H1 (cell line): ENCODE measurements around the gene NXPH4. TPM values are rescaled to one million over a fixed set of nuclear protein-coding genes. Genes with fewer than 3 reads are reported as not detected.

Experiments
- CHD7 ChIP-seq: fragments of 300-600 bp; sonication (generic); IDR thresholded peaks from 2 replicates; pipeline ENCODE4 v1.7.1; 2012; ENCODE audit warnings: low read length, moderate library complexity, mild to moderate bottlenecking, inconsistent platforms; ENCODE audit not compliant: insufficient replicate concordance
- EZH2 ChIP-seq: fragments of 200-600 bp; sonication (generic); IDR thresholded peaks from 2 replicates; pipeline ENCODE4 v1.7.1; 2012; ENCODE audit warnings: low read depth, mild to moderate bottlenecking, moderate library complexity, low read length, inconsistent platforms; ENCODE audit not compliant: severe bottlenecking
- polyA plus RNA-seq, 7 experiments: library from polyadenylated mRNA; depleted of rRNA in 3 of 7; stranded (reverse) in 5 of 7; unstranded in 2 of 7; fragments of >200 nt in 5 of 7; fragments of 200-250 nt in 2 of 7; gene quantifications; 1 replicate in 5 of 7; 2 replicates in 1 of 7; 4 replicates in 1 of 7; pipeline versions ENCODE4 v1.2.1 to v1.2.3, GENCODE V29; 2011 to 2013; ENCODE audit warnings: missing spikeins in 2 of 7, mixed read lengths in 2 of 7
- total RNA-seq: library from RNA; stranded (reverse); fragmentation: NEBNext Ultra II Directional; extraction: Animal tissue kit (Norgen Biotek cat#: 25700); gene quantifications from 2 replicates; pipeline ENCODE4 v1.2.1, GENCODE V29; 2021

NXPH4 gene
- total and polyA plus RNA-seq, 2 of the 8 experiments (the other 6 are each of a cell fraction or from before 2014, with no cell fraction given): 0.92 to 1.7 TPM

- TF ChIP-seq CHD7: no peak
- no peak for TF ChIP-seq EZH2
Observed at GRCh38 chr12:57181561-57182155, 34.9 kb upstream of the NXPH4 start (continued).
